Fibroblast of lung (primary cell): ENCODE data around the gene ZNF568. TPM values are rescaled to one million over a fixed set of nuclear protein-coding genes. Genes with fewer than 3 reads are reported as not detected.
A peak's percentile ranks its signal among the peaks of the same experiment; 100 is the strongest.

Experiments
- DNase-seq, 2 donors: peaks; one replicate each; pipeline versions ENCODE4 v3.0.0 to v3.0.0-alpha.2; 2010; ENCODE audit warnings: low read depth in 2 of 2
- H2AFZ ChIP-seq: 2 replicates; pipeline ENCODE4 v1.5.1; 2012; ENCODE audit warnings: low read length, control low read depth, inconsistent platforms
- H3K27ac ChIP-seq: 2 replicates; pipeline ENCODE4 v1.5.1; 2011; ENCODE audit warnings: low read length, control low read depth; ENCODE audit not compliant: insufficient read depth
- H3K27me3 ChIP-seq: 2 replicates; pipeline ENCODE4 v1.5.1; 2011; ENCODE audit warnings: mild to moderate bottlenecking, low read length; ENCODE audit not compliant: control insufficient read depth, insufficient read depth
- H3K36me3 ChIP-seq: 2 replicates; pipeline ENCODE4 v1.5.1; 2011; ENCODE audit warnings: low read length; ENCODE audit not compliant: control insufficient read depth, insufficient read depth
- H3K4me1 ChIP-seq: 2 replicates; pipeline ENCODE4 v1.5.1; 2011; ENCODE audit warnings: low read length; ENCODE audit not compliant: control insufficient read depth, insufficient read depth; ENCODE audit errors: extremely low read depth
- H3K4me2 ChIP-seq: 2 replicates; pipeline ENCODE4 v1.5.1; 2011; ENCODE audit warnings: low read length, control low read depth; ENCODE audit not compliant: insufficient read depth; ENCODE audit errors: extremely low read depth
- H3K4me3 ChIP-seq, 4 experiments: fragments of 200-600 bp in 1 of 4; sonication (generic) in 1 of 4; replicated peaks in 1 of 4; 2 replicates each; pipeline ENCODE4 v1.5.1; 2011 to 2016; ENCODE audit warnings: low read length in 4 of 4, low read depth in 3 of 4, mild to moderate bottlenecking in 3 of 4, control low read depth in 2 of 4, inconsistent platforms in 1 of 4, mixed read lengths in 1 of 4; ENCODE audit not compliant: insufficient read depth in 1 of 4; ENCODE audit errors: control extremely low read depth in 1 of 4
- H3K79me2 ChIP-seq: 2 replicates; pipeline ENCODE4 v1.5.1; 2012; ENCODE audit warnings: mild to moderate bottlenecking, low read length, inconsistent platforms; ENCODE audit not compliant: control insufficient read depth, insufficient read depth
- H3K9ac ChIP-seq: 2 replicates; pipeline ENCODE4 v1.5.1; 2011; ENCODE audit warnings: mild to moderate bottlenecking, low read length, control low read depth; ENCODE audit not compliant: insufficient read depth
- H3K9me3 ChIP-seq: 2 replicates; pipeline ENCODE4 v1.5.1; 2012; ENCODE audit warnings: low read depth, low read length; ENCODE audit not compliant: control insufficient read depth, insufficient read depth
- H4K20me1 ChIP-seq: 2 replicates; pipeline ENCODE4 v1.5.1; 2011; ENCODE audit warnings: low read length; ENCODE audit not compliant: control insufficient read depth, insufficient read depth; ENCODE audit errors: extremely low read depth
- CTCF ChIP-seq, 2 donors: IDR thresholded peaks in 1 of 2; conservative IDR thresholded peaks in 1 of 2; 1 replicate in 1 of 2; 2 replicates in 1 of 2; pipeline ENCODE4 v1.5.1; 2011 to 2012; ENCODE audit warnings: low read length in 2 of 2, control low read depth in 1 of 2, inconsistent platforms in 1 of 2, low read depth in 1 of 2, mild to moderate bottlenecking in 1 of 2
- EZH2 ChIP-seq: IDR thresholded peaks from 2 replicates; pipeline ENCODE4 v1.5.1; 2012; ENCODE audit warnings: low read length, control low read depth, mild to moderate bottlenecking; ENCODE audit errors: missing control alignments
- polyA plus RNA-seq, 2 donors: library from polyadenylated mRNA; depleted of rRNA in 1 of 2; stranded (reverse) in 1 of 2; unstranded in 1 of 2; fragments of >200 nt; gene quantifications; 2 replicates each; pipeline ENCODE4 v1.2.1, GENCODE V29; 2011 to 2012; ENCODE audit warnings: missing spikeins in 1 of 2
- total RNA-seq: library from RNA; depleted of rRNA; stranded (reverse); fragments of >200 nt; gene quantifications from 2 replicates; pipeline ENCODE4 v1.2.1, GENCODE V29; 2014

Gene ZNF568
- total and polyA plus RNA-seq, 2 donors (not counting 1 experiment from before 2014, with no cell fraction given): 9.0 to 33.2 TPM

GRCh38 chr19:36973844-36974195 is 57.7 kb downstream of the ZNF568 start:
- Histone ChIP-seq H3K9me3 (no peaks in the 10 kb centered on the region), H2AFZ (peak overlapping the region; percentile 94), H3K4me2 (peak overlapping the region; percentile 75), H3K79me2 (no peaks in the 10 kb centered on the region), H3K9ac (no peak overlapping the region), H3K36me3 (no peaks in the 10 kb centered on the region), H3K4me1 (no peaks in the 10 kb centered on the region), H3K27me3 (no peaks in the 10 kb centered on the region), H4K20me1 (no peaks in the 10 kb centered on the region), H3K27ac (no peak overlapping the region), H3K4me3 (peak overlapping the region; percentile 63 to 88 (median 74))
- TF ChIP-seq CTCF (conservative IDR thresholded peaks at IDR 0.05 in 1 of 2, IDR thresholded peaks at IDR 0.05 in 1 of 2; ENCODE audit: low read depth in 1 of 2, low read length in 2 of 2) (no peak), EZH2 (no peak)
- no peak for DNase-seq

- Histone ChIP-seq H3K79me2 (no peaks in the 10 kb centered on the region), H3K9me3 (no peaks in the 10 kb centered on the region), H3K36me3 (no peaks in the 10 kb centered on the region), H3K4me3 (no peak overlapping the region), H3K4me2 (no peak overlapping the region), H4K20me1 (no peaks in the 10 kb centered on the region), H2AFZ (no peak overlapping the region), H3K27me3 (no peaks in the 10 kb centered on the region), H3K27ac (no peak overlapping the region), H3K4me1 (no peaks in the 10 kb centered on the region), H3K9ac (no peak overlapping the region)
- TF ChIP-seq EZH2 (no peak), CTCF (conservative IDR thresholded peaks at IDR 0.05 in 1 of 2, IDR thresholded peaks at IDR 0.05 in 1 of 2; ENCODE audit: low read depth in 1 of 2, low read length in 2 of 2) (no peak)
- DNase-seq: no peak
These were observed 70.0 kb downstream of the ZNF568 start for GRCh38 chr19:36986131-36986530.

GRCh38 chr19:36986601-36987000 is 70.5 kb downstream of the ZNF568 start:
- Histone ChIP-seq H3K9me3 (no peaks in the 10 kb centered on the region), H2AFZ (no peak overlapping the region), H3K27ac (no peak overlapping the region), H3K36me3 (no peaks in the 10 kb centered on the region), H4K20me1 (no peaks in the 10 kb centered on the region), H3K4me2 (no peak overlapping the region), H3K9ac (no peak overlapping the region), H3K79me2 (no peaks in the 10 kb centered on the region), H3K4me3 (no peak overlapping the region), H3K4me1 (no peaks in the 10 kb centered on the region), H3K27me3 (no peaks in the 10 kb centered on the region)
- no peak for TF ChIP-seq CTCF (conservative IDR thresholded peaks at IDR 0.05 in 1 of 2, IDR thresholded peaks at IDR 0.05 in 1 of 2; ENCODE audit: low read depth in 1 of 2, low read length in 2 of 2)
- no peak for TF ChIP-seq EZH2
- DNase-seq: no peak
